Caki2 (cell line): ENCODE data around the gene CRACR2B. TPM values are rescaled to one million over a fixed set of nuclear protein-coding genes. Genes with fewer than 3 reads are reported as not detected.

ENCODE experiments used
- DNase-seq: peaks from one replicate; pipeline ENCODE4 v3.0.0-alpha.2; 2015; ENCODE audit warnings: low read depth
- in situ Hi-C: cut with HindIII; loops from 2 replicates; pipeline ENCODE4 v1.10.0; 2016; ENCODE audit warnings: low sequenced_read_pairs, low pct_unique_long_range_greater_than_20kb, mixed read lengths
- total RNA-seq: library from RNA; depleted of rRNA; stranded (reverse); fragments of >200 nt; shearing (Covaris generic); gene quantifications from 2 replicates; pipeline ENCODE4 v1.2.3, GENCODE V29; 2014; ENCODE audit warnings: low replicate concordance

Gene CRACR2B
- total RNA-seq, 1 experiment from 2014 or later, result 29.5 TPM

DNA sequence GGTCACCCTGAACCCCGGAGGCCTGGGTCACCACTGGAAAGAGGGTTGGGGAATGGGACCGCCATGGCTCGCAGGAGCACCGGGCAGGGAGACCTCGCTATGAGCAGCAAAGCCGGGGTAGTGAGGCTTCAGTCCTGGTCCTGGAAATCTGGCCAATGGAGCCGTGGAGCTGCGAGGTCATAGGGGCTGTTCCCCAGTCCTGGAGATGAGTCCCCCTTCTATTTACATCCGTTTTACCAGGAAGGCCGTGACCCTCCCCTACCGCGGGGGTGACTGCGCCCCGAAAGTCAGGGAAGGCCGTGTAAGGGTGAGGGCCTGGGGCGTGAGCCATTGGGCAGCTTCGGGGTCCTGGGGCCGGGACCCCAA lies 23.1 kb upstream of the CRACR2B start:
- no peak for DNase-seq
- in situ Hi-C loops, result no loop called here

DNA sequence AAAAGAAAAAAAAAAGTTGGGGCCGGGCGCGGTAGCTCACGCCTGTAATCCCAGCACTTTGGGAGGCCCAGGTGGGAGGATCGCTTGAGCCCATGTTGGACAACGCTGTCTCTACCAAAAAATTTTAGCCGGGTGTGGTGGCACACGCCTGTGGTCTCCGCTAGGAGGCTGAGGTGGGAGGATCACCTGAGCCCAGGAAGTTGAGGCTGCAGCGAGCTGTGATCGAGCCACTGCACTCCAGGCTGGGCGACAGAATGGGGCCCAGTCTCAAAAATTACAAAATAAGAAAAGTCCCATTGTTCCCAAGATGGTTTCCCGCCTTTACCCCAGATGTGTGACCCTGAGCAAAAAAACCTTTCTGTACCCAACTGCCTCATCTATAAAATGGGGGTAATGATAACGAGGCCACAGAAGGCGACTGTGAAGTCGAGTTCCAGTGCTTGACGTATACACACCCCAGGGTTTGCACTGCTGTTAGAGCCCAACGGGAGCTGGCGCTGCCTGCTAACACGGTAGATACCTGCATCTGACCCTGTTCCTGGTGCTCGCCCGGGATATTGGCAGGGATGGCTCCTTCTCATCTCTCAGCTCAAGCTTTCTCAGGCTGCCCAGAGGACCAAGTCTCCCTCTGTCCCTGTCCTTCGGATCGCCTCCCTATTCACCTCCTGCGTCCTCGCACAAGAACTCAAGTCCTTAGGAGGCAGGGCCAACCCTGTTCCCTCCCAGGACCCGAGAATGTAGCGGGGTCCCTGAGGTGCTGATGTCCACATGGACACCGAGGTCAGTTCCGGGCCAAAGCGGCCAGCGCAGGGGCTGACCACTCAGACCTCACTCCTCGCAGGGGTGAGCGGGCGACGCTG lies 19.1 kb upstream of the CRACR2B start:
- in situ Hi-C loops, result no loop called here
- no peak for DNase-seq

DNA sequence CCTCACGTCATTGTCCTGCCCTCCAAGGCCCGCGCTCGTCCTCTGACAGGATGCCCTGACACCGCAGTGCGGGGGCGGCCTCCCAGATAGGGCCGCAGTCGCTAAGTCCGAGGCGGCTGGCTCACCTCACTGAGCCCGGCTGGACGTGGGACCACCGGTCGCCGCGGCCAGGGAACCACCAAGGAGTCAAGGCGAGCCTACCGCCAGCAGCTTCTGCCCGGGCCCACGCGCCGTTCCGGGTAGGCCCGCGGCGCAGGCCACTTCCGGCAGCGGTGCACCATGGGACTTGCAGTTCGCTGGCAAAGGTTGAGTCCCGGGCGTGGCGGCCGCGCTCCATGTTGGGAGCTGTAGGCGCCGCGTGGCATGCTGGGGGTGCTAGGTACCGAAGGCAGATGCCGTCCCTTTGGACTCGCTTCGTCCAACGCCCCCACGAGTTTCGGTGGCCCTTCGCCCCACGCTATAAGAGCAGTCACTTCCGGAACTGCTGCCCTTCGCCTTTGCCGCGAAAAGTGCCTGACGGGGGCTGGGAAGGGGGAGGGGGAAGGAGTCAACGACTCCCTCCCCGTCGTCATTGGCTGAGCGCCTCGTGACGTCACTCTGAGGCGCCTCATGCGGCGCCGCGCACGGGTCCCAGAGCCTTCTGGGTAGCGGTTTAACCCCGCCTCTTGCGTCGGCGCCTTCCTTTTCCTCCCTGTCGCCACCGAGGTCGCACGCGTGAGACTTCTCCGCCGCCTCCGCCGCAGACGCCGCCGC lies 18.3 kb upstream of the CRACR2B start, which contains the start of gene RPLP2:
Gene RPLP2 (plus strand): TSS at position 681 of the 753 bp plus-strand sequence. CDS start 268 bp downstream, outside the sequence.
- DNase-seq, result peak; percentile 97
- in situ Hi-C loops, result no loop called here

DNA sequence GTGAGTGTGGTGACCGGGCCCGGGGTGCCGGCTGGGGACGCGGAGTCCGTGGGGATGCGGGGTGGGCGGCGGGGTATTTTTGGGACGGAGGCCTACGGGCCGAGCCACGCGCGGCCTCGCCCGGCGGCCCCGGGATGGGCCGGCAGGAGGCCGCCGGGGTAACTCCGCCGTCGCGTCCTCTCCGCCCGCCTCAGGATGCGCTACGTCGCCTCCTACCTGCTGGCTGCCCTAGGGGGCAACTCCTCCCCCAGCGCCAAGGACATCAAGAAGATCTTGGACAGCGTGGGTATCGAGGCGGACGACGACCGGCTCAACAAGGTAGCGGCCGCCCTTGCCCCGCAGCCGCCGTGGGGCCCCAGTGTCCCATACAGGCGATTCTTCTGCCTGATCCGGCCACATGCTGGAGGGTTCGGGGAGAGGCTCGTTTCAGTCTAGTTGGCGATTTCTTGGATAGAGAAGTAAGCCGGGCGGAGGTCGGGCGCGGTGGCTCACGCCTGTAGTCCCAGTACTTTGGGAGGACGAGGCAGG lies 17.6 kb upstream of the CRACR2B start:
- no peak for DNase-seq
- in situ Hi-C loops, result no loop called here

DNA sequence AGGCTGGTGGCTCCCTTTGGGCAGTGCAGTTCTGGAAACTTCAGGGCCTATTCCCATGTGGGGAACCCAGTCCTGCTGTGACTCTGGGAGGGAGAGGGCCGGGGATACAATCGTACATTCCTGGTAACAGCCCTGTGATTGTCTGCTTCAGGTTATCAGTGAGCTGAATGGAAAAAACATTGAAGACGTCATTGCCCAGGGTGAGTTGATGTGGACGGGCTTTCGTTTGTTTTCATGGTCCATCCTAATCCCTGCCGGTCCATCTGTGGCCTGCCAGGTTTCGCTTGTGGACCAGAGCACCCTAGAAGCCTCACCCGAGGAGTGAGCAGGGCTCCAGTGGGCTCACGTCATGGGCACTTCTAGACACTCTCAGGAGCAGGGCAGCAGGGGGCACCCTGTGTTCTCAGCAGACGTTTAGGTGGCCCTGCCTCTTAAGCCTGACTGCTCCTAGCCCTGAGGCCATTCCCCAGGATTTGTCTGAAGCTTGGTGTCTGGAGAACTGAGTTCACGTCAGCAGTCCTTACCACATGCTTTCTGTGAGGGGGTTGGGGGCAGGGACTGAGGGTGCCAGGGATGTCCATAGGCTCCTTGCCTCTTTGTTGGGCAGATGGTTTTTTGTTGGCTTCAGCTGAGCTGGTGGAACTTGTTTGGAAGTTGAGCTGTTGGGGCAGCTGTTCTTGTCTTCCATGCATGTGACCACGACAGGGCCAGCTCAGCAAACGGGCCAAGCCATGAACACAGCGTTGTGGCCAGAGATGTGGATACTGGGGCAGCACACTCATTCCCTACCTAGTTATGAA lies 16.1 kb upstream of the CRACR2B start:
- in situ Hi-C loops, result no loop called here
- DNase-seq, result no peak

DNA sequence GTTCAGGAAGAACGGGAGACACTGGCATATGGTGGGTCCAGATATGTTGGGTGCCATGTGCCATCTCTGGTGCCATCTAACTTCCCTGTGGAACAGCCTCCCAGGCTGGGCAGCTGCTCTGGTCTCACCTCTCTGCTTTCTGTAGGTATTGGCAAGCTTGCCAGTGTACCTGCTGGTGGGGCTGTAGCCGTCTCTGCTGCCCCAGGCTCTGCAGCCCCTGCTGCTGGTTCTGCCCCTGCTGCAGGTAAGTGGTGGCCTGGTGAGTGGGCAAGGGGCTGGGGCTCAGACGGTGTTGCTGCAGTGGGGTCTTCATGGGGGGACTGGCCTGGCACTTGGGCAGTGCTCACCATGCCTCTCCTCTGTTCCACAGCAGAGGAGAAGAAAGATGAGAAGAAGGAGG lies 15.3 kb upstream of the CRACR2B start:
- no peak for DNase-seq
- in situ Hi-C loops, result no loop called here

DNA sequence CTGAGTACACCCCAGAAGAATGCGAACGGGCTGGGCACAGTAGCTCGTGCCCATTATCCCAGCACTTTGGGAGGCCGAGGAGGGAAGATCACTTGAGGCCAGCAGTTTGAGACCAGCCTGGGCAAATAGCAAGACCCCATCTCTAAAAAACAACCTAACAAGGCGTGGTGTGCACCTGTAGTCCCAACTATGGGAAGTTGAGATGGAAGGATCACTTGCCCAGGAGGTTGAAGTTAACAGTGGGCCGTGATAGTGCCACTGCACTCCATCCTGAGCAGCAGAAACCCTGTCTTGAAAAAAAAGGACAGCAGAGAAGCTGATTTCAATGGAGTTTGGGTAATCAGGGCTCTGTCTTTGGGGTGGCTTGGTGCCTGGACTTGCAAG lies 14.7 kb upstream of the CRACR2B start:
- DNase-seq, result no peak
- in situ Hi-C loops, result no loop called here

DNA sequence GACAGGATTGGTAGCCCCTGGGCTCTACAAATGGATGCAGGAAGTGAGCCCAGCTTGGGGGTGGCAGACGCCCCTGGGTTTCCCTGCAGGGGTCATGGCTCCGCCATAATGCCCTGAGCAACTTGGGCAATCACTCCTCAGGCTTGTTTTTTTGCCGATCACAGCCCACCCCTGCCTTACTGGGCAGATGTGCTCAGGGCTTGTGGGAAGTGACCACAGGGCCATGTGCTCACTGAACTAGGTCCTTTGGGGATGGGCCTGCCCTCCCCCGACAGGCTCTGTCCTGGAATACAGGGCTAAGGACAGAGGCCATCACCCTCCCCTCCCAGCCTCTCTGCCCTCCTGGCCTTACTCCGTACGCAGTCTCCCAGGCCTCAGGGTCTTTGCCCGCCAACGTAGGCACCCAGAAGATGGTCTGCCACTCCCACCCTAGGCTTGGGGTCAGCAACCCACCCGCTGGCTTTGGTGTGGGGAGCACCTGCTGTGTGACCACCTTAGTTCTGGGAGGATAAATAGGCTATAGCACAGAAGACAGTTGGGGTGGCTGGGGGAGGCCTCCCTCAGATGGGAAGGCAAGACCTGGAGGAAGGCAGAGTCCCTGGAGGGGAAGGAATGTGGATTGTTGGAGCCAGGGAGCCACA lies 14.1 kb upstream of the CRACR2B start:
- in situ Hi-C loops, result no loop called here

DNA sequence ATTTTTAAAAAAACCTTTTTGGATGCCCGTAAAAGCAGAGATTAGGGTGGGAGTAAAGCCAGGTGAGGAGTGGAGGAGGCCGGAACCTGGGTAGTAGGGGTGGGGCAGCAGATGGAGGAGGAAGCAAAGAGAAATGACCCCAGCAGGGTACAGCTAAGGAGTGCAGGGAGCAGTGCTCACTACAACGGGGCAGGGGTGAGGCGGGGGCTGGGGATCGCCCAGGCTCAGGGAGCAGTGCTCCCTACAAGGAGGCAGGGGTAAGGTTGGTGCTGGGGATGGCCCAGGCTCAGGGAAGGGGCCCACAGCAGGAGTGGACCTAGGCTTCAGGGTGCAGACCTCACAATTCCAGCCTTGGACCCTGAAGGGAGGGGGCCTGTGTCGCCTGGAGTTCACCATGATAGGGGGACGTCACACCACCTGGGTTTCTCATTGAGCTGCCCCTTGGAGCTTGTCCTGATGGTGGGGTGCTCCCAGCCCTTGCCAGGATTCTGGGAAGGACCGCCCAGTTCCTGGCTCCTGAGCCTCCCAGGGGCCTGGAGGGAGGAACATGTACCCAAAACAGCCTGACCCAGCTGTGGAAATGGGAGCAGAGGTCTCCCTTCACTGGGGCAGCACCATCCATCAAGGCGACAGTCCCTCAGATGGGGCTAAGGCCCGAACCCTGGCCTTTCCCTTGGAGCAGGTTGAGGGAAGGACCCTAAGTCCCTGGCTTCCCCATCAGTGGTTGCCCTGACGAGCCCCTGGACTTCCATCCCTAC lies 11.9 kb upstream of the CRACR2B start:
- in situ Hi-C loops, result no loop called here
- no peak for DNase-seq

More for the DNA sequence above, 14.1 kb upstream of the CRACR2B start:
- no peak for DNase-seq

DNA sequence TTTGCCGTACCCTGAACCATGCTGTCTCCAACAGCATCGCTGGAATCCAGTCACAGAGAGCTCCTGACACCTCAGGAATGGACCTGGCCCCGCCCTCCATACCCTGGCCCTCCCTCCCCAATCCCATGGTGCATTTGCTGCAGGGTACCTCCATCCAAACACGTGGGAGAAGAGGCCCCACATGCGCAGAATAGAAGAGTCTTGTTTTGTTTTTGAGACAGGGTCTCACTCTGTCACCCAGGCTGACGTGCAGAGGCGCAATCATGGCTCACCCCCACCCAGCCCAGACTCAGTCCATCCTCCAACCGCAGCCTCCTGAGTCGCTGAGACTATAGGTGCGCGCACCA lies 11.3 kb upstream of the CRACR2B start:
- no peak for DNase-seq
- in situ Hi-C loops, result no loop called here

DNA sequence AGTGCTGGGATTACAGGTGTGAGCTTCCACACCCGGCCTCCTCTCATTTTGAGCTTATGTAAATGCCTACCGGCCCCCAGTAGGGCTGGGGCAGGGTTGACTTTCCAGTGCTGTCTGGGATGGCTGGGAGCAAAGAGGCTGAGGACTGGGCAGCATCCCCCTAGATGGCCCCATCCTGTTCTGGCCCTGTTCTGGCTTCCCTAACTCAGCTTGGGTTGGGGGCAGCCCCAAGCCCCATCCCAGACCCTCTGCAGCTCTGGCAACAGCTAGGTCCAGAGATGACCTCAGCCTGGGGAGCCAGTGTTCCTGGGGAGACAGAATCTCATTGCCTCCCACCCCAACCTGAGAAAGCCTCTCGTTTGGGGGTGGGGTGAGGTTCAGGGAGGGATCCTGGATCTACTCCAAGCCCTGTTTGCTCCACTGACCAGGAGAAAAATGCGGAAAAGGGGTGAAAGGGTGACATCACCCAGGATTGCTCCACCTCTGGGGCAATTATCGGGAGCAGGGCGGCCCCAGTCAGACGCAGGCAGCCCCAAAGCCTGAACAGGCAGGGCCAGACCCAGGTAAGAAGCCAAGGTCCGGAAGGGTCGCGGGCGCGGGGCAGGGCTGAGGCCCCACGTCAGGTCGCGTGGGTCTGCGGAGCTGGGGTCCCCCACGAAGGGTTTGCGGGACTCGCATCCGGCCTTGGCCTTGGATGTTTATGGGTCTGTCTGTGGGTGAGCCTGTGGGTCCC lies 9.2 kb upstream of the CRACR2B start, which contains the start of gene PNPLA2:
Gene PNPLA2 (plus strand): TSS at position 519 of the 733 bp plus-strand sequence. CDS start 805 bp downstream, outside the sequence.
- in situ Hi-C loops, result no loop called here
- DNase-seq, result peak; percentile 60

DNA sequence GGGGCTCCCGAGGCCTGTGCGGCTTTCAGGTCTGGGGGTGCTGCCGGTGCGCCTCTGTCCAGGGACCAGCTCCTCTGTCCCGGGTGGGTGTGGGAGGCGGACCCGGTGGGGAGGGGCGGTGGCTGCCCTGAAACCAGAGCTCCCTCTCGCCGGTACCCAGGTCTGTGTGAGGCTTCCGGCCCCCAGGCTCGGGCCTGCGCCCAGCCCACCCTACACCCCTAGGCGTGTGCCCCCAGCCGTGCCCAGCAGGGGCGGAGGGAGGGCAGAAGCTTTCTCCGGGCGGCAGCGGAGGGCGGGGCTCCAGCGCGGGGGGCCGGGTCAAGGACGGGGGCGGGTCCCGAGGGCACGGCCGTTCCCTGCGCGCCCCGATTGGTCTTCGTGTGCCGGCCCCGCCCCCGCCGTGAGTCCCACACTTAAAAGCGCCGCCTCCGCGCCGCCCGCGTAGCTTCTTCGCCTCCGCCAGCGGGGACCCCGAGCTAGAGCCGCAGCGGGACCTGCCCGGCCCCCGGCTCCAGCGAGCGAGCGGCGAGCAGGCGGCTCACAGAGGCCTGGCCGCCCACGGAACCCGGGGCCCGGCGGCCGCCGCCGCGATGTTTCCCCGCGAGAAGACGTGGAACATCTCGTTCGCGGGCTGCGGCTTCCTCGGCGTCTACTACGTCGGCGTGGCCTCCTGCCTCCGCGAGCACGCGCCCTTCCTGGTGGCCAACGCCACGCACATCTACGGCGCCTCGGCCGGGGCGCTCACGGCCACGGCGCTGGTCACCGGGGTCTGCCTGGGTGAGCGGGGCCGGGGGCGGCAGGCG lies 8.4 kb upstream of the CRACR2B start:
- in situ Hi-C loops, result no loop called here
- peak; percentile 79 for DNase-seq

DNA sequence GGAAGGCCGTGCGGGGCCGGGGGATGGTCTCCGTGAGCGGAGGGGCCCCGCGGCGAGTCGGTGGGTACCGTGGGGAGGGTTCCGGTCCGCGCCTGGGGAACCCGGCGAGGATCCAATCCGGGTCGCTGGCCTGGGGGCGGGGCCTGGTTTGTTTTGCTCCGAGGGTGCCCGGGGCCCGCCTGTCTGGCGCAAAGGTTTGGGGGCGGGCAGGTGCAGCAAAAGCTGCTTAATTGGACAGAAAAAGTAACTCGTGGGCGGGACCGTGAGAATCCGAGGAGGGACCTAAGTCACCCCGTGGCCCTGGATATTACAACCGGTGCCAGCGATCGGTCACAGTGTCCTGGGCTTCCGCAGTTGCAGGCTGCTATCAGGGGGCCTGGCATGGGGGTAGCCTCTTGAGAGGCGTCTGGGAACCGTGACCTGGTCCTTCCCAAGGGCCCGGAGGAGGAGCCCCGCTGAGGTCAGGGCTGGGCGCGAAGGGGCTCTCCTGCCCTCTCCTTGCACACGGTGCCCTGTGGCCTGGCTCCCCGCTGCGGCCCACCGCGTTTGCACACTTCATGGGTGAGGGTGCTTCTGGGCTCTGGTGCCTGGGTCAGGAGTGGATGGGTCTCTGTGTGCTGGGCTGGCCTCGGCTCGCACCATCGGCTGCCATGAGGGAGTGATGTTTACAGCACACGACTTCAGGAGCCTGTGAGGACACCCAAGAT lies 7.6 kb upstream of the CRACR2B start:
- in situ Hi-C loops, result no loop called here
- DNase-seq, result peak; percentile 84

DNA sequence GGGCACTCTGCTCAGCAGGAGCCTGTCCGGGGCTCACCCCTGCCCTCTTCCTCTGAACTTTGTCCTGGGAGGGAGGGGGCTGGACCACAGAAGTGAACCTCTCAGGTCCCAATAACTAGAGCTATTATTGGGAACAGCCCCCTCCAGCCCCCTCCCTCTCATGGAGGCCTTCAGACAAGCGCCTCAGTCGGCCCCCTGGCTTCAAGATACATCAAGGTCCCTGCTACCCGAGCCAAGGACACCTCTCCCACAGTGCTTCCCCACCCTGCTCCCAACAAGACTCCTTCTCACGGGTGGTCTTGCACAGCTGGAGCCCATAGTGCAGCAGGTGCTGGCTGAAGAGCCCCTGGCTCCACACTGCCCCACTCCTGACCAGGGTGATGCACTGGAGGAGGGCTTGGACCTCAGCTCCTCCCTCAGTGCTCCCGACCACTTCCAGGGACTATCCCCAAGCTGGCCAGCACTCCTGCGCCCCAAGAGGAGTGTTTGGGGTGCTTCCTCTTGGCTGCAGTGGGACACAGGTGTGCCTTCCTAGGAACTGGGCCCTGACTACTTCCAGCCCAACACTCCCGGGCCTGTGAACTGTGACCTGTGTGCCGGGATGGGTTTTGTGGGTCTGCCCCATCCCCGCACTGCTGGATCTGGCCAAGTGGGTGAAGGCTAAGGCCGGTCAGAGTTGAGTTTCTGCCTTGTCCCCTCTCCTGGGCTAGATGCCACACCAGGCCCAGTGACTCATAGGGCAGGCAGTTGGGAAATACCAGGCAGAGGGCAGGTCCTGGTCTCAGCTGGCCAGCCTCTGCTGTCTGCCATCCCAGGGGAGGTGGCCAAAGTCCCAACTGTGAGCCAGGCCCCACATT lies 6.8 kb upstream of the CRACR2B start:
- peak; percentile 72 for DNase-seq
- in situ Hi-C loops, result no loop called here
